Measurements from ENCODE around the gene XXYLT1. TPM values are rescaled to one million over a fixed set of nuclear protein-coding genes. Genes with fewer than 3 reads are reported as not detected.

XXYLT1 gene
- polyA plus RNA-seq, 2 of the 4 experiments (the other 2 are of a cell fraction) = 11.9 to 12.0 TPM

DNA sequence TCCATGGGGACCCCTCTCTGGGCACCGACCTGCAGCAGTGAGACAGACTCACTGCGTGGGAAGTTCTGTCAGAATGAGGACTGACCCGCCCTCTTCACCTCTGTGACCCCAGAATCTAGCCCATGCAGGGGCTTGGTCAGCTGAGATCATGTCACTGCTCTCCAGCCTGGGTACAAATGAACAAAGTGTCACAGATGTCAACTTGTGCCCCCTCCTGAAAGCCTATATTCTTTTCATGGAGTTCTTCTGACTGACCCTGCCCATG, 210.8 kb downstream of the XXYLT1 start:
- Histone ChIP-seq H3K9me3 (no peaks in the 10 kb centered on the region), H3K27ac (no peak overlapping the region), H3K4me1 (no peaks in the 10 kb centered on the region), H3K4me2 (no peak overlapping the region), H3K4me3 (no peak overlapping the region)
- WGBS (ENCODE audit: missing lambda C conversion rate) = 43% methylated on average over 1 of the region's 3 CpGs
- FAIRE-seq (no peak), ATAC-seq (no peak), DNase-seq (ENCODE audit: low read depth in 1 of 2, low spot score in 1 of 2) (no peak)
- POLR2A ChIA-PET = no interaction called here
- CTCF ChIA-PET = no interaction called here
- TF ChIP-seq, protein P1, sequence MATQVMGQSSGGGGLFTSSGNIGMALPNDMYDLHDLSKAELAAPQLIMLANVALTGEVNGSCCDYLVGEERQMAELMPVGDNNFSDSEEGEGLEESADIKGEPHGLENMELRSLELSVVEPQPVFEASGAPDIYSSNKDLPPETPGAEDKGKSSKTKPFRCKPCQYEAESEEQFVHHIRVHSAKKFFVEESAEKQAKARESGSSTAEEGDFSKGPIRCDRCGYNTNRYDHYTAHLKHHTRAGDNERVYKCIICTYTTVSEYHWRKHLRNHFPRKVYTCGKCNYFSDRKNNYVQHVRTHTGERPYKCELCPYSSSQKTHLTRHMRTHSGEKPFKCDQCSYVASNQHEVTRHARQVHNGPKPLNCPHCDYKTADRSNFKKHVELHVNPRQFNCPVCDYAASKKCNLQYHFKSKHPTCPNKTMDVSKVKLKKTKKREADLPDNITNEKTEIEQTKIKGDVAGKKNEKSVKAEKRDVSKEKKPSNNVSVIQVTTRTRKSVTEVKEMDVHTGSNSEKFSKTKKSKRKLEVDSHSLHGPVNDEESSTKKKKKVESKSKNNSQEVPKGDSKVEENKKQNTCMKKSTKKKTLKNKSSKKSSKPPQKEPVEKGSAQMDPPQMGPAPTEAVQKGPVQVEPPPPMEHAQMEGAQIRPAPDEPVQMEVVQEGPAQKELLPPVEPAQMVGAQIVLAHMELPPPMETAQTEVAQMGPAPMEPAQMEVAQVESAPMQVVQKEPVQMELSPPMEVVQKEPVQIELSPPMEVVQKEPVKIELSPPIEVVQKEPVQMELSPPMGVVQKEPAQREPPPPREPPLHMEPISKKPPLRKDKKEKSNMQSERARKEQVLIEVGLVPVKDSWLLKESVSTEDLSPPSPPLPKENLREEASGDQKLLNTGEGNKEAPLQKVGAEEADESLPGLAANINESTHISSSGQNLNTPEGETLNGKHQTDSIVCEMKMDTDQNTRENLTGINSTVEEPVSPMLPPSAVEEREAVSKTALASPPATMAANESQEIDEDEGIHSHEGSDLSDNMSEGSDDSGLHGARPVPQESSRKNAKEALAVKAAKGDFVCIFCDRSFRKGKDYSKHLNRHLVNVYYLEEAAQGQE (IDR thresholded peaks at IDR 0.05) = no peak
- TF ChIP-seq ESRRA (IDR thresholded peaks at IDR 0.05; ENCODE audit: borderline replicate concordance, low read length) = no peak
- TF ChIP-seq HOXB13 (CRISPR knock-in tag; IDR thresholded peaks at IDR 0.05; ENCODE audit: low read depth) = no peak
- no peak for TF ChIP-seq RNF2 (IDR thresholded peaks at IDR 0.05; ENCODE audit: borderline replicate concordance, low read depth)
- TF ChIP-seq SMC3 (IDR thresholded peaks at IDR 0.05) = no peak
- TF ChIP-seq ZC3H11A (IDR thresholded peaks at IDR 0.05) = no peak
- no peak for TF ChIP-seq RFX5 (IDR thresholded peaks at IDR 0.05)
- TF ChIP-seq HOXA7 (CRISPR knock-in tag; IDR thresholded peaks at IDR 0.05) = no peak

DNA sequence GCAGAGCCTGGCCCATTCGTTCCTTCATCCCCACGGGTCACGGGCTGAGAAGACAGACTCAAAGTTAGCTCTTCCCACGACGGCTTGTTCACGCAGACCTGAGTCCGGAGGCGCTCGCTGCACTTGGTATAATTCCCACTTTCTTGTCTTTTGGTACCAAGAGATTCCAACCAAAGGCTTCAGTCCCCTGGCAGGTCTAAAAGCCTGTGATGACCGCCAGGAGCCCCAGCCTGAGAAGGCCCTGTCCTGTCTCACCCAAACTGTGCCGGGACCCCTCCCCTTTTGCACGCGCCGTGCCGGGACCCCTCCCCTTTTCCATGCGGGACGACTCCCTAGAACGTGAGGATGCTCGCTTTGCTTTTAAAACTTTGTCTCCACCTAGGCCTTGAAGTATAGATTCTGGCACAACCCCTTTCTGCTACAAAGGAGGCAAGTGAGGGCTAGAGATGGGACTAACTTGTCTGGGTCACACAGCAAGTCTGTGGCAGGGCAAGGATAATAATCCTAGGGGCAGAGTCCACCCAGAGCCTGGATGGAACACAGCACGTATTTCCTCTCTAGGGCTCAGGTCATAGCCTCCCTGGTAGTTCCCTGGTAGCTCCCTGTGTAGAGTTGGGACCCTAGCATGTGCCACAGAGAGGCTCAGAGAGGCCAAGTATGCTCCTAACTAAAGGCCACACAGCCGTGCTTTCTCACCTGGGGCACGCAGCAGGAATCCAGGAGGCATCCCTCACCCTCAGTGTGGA, 211.3 kb downstream of the XXYLT1 start:
- H3K4me3 ChIP-seq = no peak overlapping the region
- H3K4me2 ChIP-seq = no peak overlapping the region
- ChIA-PET POLR2A (no interaction called here), CTCF (no interaction called here)
- H3K4me1 ChIP-seq = no peaks in the 10 kb centered on the region
- 79% methylated on average over 20 of the region's 22 CpGs for WGBS (ENCODE audit: missing lambda C conversion rate)
- no peak for DNase-seq (ENCODE audit: low read depth in 1 of 2, low spot score in 1 of 2)
- no peak for FAIRE-seq
- no peak overlapping the region for H3K27ac ChIP-seq
- H3K9me3 ChIP-seq = no peaks in the 10 kb centered on the region
- ATAC-seq = no peak
- TF ChIP-seq KDM5A (IDR thresholded peaks at IDR 0.05) = no peak
- no peak for TF ChIP-seq CBX8 (IDR thresholded peaks at IDR 0.05)
- TF ChIP-seq MAZ (IDR thresholded peaks at IDR 0.05; ENCODE audit: borderline replicate concordance, low read depth, low read length) = no peak

DNA sequence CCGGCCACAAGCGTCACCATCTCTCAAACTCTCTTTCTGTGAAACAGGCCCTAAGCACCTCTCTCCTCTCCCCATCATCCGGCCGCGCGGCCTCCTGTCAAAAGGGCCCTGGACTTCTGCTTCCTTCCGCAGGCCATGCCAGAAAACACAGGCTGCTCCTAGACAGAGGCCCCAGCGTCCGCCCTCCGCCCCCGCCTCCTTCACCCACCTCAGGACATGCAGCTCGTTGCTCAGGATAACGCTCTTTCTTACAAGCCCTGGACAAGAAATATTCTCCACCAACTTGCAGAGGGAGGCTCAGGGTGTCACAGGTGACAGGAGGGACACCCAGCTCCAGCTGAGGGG, 212.0 kb downstream of the XXYLT1 start:
- POLR2A ChIA-PET = no interaction called here
- ATAC-seq (no peak), FAIRE-seq (no peak), DNase-seq (ENCODE audit: low read depth in 1 of 2, low spot score in 1 of 2) (no peak)
- H3K9me3 ChIP-seq = no peaks in the 10 kb centered on the region
- H3K27ac ChIP-seq = no peak overlapping the region
- no peak overlapping the region for H3K4me3 ChIP-seq
- 89% methylated on average over 13 of the region's 13 CpGs for WGBS (ENCODE audit: missing lambda C conversion rate)
- no peak overlapping the region for H3K4me2 ChIP-seq
- TF ChIP-seq RAD21 (conservative IDR thresholded peaks at IDR 0.05 in 1 of 2, IDR thresholded peaks at IDR 0.05 in 1 of 2) (no peak), PHF8 (IDR thresholded peaks at IDR 0.05; ENCODE audit: borderline replicate concordance, low read depth) (no peak)
- no peaks in the 10 kb centered on the region for H3K4me1 ChIP-seq
- CTCF ChIA-PET = no interaction called here

DNA sequence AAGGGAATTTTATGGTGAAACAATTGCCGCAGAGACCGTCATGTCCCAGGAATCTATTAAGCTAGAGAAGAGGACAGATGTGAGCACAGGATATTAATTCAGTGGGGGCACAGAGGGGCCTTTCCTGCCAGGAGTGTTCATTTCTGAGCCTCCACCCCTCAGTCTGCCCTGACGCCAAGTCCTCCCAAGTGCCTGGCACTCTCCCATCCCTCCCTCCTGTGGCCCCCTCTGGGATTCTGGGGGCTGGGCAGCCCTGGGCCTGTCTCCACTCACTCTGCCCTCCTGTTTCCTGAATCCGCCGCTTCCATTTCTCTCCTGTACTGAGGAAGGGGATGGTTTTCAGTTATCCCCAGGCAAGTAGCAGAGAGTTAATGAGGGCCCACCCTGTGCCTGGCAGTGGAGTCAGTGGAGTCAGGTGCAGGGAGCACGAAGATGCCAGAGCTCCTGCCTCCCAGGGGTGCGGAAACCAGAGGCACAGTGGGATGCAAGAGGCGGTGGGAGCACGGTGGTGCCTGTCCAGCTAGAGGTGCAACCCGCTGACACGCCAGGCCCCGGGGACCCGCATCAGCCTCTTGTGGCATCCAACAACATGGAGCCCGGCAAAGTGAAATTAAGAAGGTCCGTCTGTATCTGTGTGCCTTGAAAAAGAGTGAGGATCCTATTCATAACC, 212.5 kb downstream of the XXYLT1 start:
- no peak overlapping the region for H3K4me3 ChIP-seq
- no peak overlapping the region for H3K27ac ChIP-seq
- H3K4me1 ChIP-seq = no peaks in the 10 kb centered on the region
- 81% methylated on average over 14 of the region's 15 CpGs for WGBS (ENCODE audit: missing lambda C conversion rate)
- CTCF ChIA-PET = no interaction called here
- DNase-seq (ENCODE audit: low read depth in 1 of 2, low spot score in 1 of 2) (no peak), FAIRE-seq (no peak), ATAC-seq (no peak)
- TF ChIP-seq RARB (CRISPR knock-in tag; IDR thresholded peaks at IDR 0.05) (no peak), RAD21 (conservative IDR thresholded peaks at IDR 0.05 in 1 of 2, IDR thresholded peaks at IDR 0.05 in 1 of 2) (no peak), HOXB13 (CRISPR knock-in tag; IDR thresholded peaks at IDR 0.05; ENCODE audit: low read depth) (no peak), SMC3 (IDR thresholded peaks at IDR 0.05) (no peak), MYC (IDR thresholded peaks at IDR 0.05; ENCODE audit: borderline replicate concordance, low read length) (no peak), KDM5A (IDR thresholded peaks at IDR 0.05) (no peak), ZC3H11A (IDR thresholded peaks at IDR 0.05) (no peak), KDM1A (IDR thresholded peaks at IDR 0.05; ENCODE audit: low read depth) (no peak), HOXB5 (CRISPR knock-in tag; IDR thresholded peaks at IDR 0.05) (no peak)
- no peaks in the 10 kb centered on the region for H3K9me3 ChIP-seq
- POLR2A ChIA-PET = no interaction called here
- H3K4me2 ChIP-seq = no peak overlapping the region

Measured in A549 (cell line).